Mesodermal cell (in vitro differentiated cells): ENCODE measurements around the gene DNAH1.
A peak's percentile ranks its signal among the peaks of the same experiment; 100 is the strongest.
"Not testable (repeated sequence)": the region's sequence is repeated elsewhere in the genome, so short reads cannot be mapped to it uniquely, and the experiment has no call there.

Source experiments
- H3K27ac ChIP-seq: 2 replicates; pipeline ENCODE4 v1.7.0; 2013; ENCODE audit warnings: mild to moderate bottlenecking, low read depth, low read length, moderate library complexity; ENCODE audit not compliant: severe bottlenecking
- H3K36me3 ChIP-seq: 2 replicates; pipeline ENCODE4 v1.7.1; 2013; ENCODE audit warnings: mild to moderate bottlenecking, low read length, moderate library complexity; ENCODE audit not compliant: control insufficient read depth, insufficient read depth
- H3K4me1 ChIP-seq: one replicate; pipeline ENCODE4 v1.7.1; 2013; ENCODE audit warnings: mild to moderate bottlenecking, low read length; ENCODE audit not compliant: insufficient read depth, control insufficient read depth, poor library complexity, severe bottlenecking
- H3K4me3 ChIP-seq: 2 replicates; pipeline ENCODE4 v1.7.0; 2013; ENCODE audit warnings: low read length, control low read depth, mild to moderate bottlenecking; ENCODE audit not compliant: insufficient read depth, poor library complexity, severe bottlenecking; ENCODE audit errors: extremely low read depth
- H3K9me3 ChIP-seq: 2 replicates; pipeline ENCODE4 v1.7.1; 2013; ENCODE audit warnings: mild to moderate bottlenecking, low read length, moderate library complexity; ENCODE audit not compliant: control insufficient read depth
- WGBS, 2 experiments: methylation state at CpG; one replicate each; pipeline ENCODE4 v1.1.5; 2013; ENCODE audit warnings: missing lambda C conversion rate in 2 of 2; ENCODE audit not compliant: insufficient coverage in 2 of 2; 5-methylcytosine and 5-hydroxymethylcytosine counted together

Gene DNAH1

GRCh38 chr3:52279596-52279995 lies 36.5 kb upstream of the DNAH1 start:
- H3K36me3 ChIP-seq = peaks cover 14% of the 10 kb centered on the region
- peaks cover 15% of the 10 kb centered on the region for H3K4me1 ChIP-seq
- no peaks in the 10 kb centered on the region for H3K9me3 ChIP-seq
- peak overlapping the region; percentile 93 for H3K4me3 ChIP-seq
- H3K27ac ChIP-seq = peak overlapping the region; percentile 91
- 89 to 100% methylated on average over 2 of the region's 2 CpGs for WGBS, 2 experiments

- peak overlapping the region; percentile 91 for H3K27ac ChIP-seq
- no peaks in the 10 kb centered on the region for H3K9me3 ChIP-seq
- H3K4me1 ChIP-seq = peaks cover 15% of the 10 kb centered on the region
- peaks cover 11% of the 10 kb centered on the region for H3K36me3 ChIP-seq
- 85 to 96% methylated on average over 6 of the region's 6 CpGs for WGBS, 2 experiments
- H3K4me3 ChIP-seq = no peak overlapping the region
Observed at GRCh38 chr3:52280050-52280461, 36.1 kb upstream of the DNAH1 start.

GRCh38 chr3:52281981-52282801 lies 33.9 kb upstream of the DNAH1 start:
- Histone ChIP-seq H3K27ac (peak overlapping the region; percentile 63), H3K4me1 (peaks cover 12% of the 10 kb centered on the region), H3K9me3 (no peaks in the 10 kb centered on the region), H3K4me3 (no peak overlapping the region), H3K36me3 (no peaks in the 10 kb centered on the region)
- WGBS, 2 experiments = 95 to 96% methylated on average over 7 to 8 of the region's 8 CpGs

DNA sequence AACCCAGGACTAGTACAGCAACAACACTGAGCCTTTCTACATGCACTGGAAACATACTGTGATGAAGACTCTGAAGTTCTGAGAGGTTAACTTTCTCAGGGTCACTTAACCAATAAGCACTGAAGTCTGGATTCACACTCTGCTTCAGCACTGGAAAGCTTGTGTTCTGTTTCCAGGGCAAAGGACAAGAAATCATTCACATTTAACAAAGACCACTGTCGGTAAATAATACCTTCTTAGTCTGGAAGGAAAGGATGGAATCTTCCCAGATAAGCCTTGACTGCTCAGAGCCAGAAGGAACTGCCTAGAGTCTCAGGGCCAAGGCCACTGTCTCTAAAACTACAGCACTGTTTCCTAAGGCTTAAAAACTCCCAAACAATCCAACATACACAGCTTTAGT lies 32.8 kb upstream of the DNAH1 start:
- 83% methylated on average over 1 of the region's 1 CpG; no CpG with 5 or more reads in 1 of the 2 experiments for WGBS, 2 experiments
- Histone ChIP-seq H3K27ac (peak overlapping the region; percentile 53), H3K36me3 (no peaks in the 10 kb centered on the region), H3K9me3 (no peaks in the 10 kb centered on the region), H3K4me1 (peaks cover 12% of the 10 kb centered on the region), H3K4me3 (no peak overlapping the region)

DNA sequence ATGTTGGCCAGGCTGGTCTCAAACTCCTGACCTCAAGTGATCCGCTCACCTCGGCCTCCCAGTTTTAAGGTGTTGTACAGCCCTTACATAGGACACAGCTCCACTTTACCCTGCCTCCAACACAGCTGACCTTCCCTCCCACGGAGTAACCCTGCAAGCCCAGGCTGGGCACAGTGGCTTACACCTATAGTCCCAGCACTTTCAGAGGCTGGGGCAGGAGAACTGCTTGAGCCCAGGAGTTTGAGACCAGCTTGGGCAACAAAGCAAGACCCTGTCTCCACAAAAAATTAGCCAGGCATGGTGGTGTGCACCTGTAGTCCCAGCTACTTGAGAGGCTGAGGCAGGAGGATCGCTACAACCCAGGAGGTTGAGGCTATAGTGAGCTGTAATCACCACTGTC lies 32.1 kb upstream of the DNAH1 start:
- not testable (repeated sequence) for H3K4me3 ChIP-seq, H3K36me3 ChIP-seq, H3K9me3 ChIP-seq, H3K27ac ChIP-seq
- peaks cover 12% of the 10 kb centered on the region for H3K4me1 ChIP-seq
- 91 to 93% methylated on average over 2 to 4 of the region's 4 CpGs for WGBS, 2 experiments

- Histone ChIP-seq H3K27ac (no peak overlapping the region), H3K4me1 (peaks cover 5% of the 10 kb centered on the region), H3K36me3 (peaks cover 4% of the 10 kb centered on the region), H3K4me3 (peak overlapping the region; percentile 73), H3K9me3 (no peaks in the 10 kb centered on the region)
- 92 to 95% methylated on average over 6 to 8 of the region's 8 CpGs for WGBS, 2 experiments
Observed at GRCh38 chr3:52286777-52287110, 29.4 kb upstream of the DNAH1 start.

- Histone ChIP-seq H3K36me3 (peaks cover 12% of the 10 kb centered on the region), H3K4me1 (peaks cover 3% of the 10 kb centered on the region), H3K9me3 (no peaks in the 10 kb centered on the region), H3K4me3 (peak overlapping the region; percentile 73), H3K27ac (no peak overlapping the region)
- WGBS, 2 experiments = 91 to 95% methylated on average over 5 to 6 of the region's 6 CpGs
Observed at GRCh38 chr3:52288674-52289073, 27.4 kb upstream of the DNAH1 start.

GRCh38 chr3:52289338-52289746 lies 26.8 kb upstream of the DNAH1 start:
- no peak overlapping the region for H3K27ac ChIP-seq
- H3K4me1 ChIP-seq = no peaks in the 10 kb centered on the region
- no peak overlapping the region for H3K4me3 ChIP-seq
- H3K36me3 ChIP-seq = peaks cover 12% of the 10 kb centered on the region
- no peaks in the 10 kb centered on the region for H3K9me3 ChIP-seq
- 90% methylated on average over 1 of the region's 1 CpG; no CpG with 5 or more reads in 1 of the 2 experiments for WGBS, 2 experiments

GRCh38 chr3:52289747-52290595 lies 26.1 kb upstream of the DNAH1 start:
- H3K9me3 ChIP-seq = no peaks in the 10 kb centered on the region
- no peaks in the 10 kb centered on the region for H3K4me1 ChIP-seq
- no peak overlapping the region for H3K4me3 ChIP-seq
- 85 to 93% methylated on average over 14 to 15 of the region's 15 CpGs for WGBS, 2 experiments
- no peak overlapping the region for H3K27ac ChIP-seq
- peaks cover 12% of the 10 kb centered on the region for H3K36me3 ChIP-seq

- Histone ChIP-seq H3K36me3 (peaks cover 12% of the 10 kb centered on the region), H3K4me3 (no peak overlapping the region), H3K27ac (no peak overlapping the region), H3K9me3 (no peaks in the 10 kb centered on the region), H3K4me1 (no peaks in the 10 kb centered on the region)
- WGBS, 2 experiments = 85 to 94% methylated on average over 19 to 20 of the region's 23 CpGs
Observed at GRCh38 chr3:52290596-52291507, 25.3 kb upstream of the DNAH1 start.
